Smooth muscle cell of the brain vasculature (primary cell): Measurements from ENCODE around the gene SELENON.
A peak's percentile ranks its signal among the peaks of the same experiment; 100 is the strongest.
"Not testable (repeated sequence)": the region's sequence is repeated elsewhere in the genome, so short reads cannot be mapped to it uniquely, and the experiment has no call there.

Source experiments
- DNase-seq: peaks from one replicate; pipeline ENCODE4 v3.0.0-alpha.2; 2012; ENCODE audit warnings: low read depth, low spot score

SELENON gene

DNA sequence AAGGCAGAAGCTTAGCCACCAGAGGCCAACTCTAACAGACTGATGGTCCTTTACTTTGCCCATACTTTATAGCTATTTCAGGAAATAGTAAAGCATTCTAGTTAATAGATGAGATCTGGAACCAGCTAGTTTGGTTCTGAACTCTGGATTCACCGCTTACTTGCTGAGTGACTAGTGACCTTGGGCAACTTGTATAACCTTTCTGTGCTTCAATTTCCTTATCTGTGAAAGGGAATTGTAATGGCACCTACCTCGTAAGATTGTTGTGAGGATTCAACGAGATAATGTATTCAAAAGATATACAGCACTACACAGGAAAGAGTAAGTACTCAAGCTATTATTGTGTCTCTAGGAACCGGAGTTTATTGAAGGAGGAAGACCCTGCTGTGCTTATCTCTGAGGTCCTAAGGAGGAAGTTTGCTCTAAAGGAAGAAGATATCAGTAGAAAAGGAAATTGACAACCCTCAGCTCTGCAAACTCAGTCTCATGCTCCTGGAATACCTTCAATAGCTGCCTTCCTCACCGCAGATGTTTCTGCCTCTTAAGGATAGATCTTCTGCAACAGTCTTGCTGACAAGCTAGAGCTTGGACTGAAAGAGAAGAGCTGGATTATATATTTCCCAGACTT, 31.7 kb downstream of the SELENON start:
- DNase-seq, result no peak

DNA sequence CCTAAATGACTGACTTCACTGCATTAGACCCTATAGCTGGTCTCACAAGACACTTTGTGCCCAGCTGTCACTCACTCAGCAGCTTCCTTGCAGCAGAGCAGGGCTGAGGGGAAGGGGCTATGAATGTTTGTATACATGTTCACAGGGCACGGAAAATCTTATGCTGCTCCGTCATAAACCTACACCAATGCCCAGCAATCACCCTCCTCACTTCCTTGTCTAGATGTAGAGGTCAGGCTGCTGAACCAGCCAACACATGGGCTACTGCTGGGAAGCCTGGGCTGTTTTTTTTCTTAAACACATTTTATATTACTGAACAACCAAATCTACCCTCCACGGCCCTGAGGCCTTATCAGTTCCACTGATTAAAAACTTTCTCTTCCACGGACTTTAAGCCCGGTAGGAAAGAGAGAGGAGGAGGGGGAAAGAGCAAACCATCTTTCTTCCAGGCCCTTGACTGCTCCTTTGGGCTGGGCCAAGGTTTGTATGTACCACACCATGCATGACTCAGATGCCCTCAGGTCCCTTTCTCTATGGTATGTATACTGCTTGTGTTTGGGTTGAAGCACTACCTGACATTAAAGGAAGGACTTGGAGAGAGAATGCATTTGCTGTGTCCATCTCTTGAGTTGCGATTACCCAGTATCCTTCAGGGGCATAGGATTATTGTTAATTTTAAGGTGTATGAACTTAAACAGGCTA, 32.5 kb downstream of the SELENON start:
- no peak for DNase-seq

DNA sequence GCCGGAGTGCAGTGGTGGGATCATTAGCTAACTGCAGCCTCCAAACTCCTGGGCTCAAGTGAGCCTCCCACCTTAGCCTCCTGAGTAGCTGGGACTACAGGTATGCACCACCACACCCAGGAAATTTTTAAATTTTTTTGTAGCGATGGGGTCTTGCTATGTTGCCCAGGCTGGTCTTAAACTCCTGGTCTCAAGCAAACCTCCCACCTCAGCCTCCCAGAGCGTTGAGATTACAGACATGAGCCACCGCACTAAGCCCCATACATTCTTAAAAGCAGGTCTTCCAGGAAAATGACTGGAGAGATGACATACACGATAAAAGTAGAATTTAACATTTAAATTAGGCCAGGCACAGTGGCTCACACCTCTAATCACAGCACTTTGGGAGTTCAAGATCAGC, 33.2 kb downstream of the SELENON start:
- DNase-seq, result no peak

GRCh38 chr1:25834894-25835293, 34.9 kb downstream of the SELENON start:
- DNase-seq, result no peak

GRCh38 chr1:25836695-25837094, 36.7 kb downstream of the SELENON start:
- DNase-seq, result peak; percentile 10

- DNase-seq, result no peak
Observed at GRCh38 chr1:25837262-25837875, 37.4 kb downstream of the SELENON start.

DNA sequence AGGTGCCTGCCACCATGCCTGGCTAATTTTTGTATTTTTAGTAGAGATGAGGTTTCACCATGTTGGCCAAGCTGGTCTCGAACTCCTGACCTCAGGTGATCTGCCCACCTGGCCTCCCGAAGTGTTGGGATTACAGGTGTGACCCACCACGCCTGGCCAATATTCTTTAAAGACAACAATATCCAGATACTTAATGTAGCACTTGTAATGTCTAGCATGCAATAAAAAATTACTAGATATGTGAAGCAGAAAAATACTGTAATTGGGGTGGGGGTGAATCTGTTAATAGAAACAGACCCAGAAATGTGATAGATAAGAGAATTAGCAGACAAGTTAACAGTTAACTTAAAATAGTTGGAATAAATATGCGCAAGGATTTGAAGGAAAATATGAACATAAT, 39.8 kb downstream of the SELENON start:
- DNase-seq, result not testable (repeated sequence)

DNA sequence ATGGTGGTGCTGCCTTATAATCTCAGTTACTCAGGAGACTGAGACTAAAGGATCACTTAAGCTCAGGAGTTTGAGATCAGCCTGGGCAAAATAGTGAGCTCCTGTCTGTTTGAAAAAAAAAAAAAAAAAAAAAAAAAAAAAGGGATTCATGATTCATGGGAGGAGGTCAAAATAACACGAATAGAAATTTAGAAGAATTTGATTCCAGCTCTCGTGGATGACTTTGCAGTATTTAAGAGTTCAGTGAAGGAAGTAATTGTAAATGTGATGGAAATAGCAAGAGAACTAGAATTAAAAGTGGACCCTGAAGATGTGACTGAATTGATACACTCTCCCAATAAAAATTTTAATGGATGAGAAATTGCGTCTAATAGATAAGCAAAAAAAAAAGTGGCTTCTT, 43.5 kb downstream of the SELENON start:
- no peak for DNase-seq

- DNase-seq, result no peak
Observed at GRCh38 chr1:25844536-25845337, 44.7 kb downstream of the SELENON start.

DNA sequence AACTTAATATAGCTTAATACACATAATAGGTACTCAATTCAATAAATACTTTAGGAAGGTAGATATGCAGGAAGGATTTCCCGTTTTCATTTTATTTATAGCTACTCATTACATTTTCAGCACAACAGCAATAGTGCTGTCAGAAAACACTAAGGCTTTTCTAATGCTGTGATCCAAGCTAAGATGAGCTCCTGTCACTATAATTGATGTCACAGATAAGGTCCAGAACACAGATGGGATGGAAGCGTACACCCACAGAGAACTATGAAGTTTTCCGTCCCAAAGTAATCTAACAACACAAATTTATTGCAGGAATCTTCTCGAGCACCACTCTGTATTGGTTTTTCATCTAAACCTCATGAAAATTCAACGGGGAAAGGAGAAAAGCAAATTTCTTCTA, 45.7 kb downstream of the SELENON start:
- no peak for DNase-seq

DNA sequence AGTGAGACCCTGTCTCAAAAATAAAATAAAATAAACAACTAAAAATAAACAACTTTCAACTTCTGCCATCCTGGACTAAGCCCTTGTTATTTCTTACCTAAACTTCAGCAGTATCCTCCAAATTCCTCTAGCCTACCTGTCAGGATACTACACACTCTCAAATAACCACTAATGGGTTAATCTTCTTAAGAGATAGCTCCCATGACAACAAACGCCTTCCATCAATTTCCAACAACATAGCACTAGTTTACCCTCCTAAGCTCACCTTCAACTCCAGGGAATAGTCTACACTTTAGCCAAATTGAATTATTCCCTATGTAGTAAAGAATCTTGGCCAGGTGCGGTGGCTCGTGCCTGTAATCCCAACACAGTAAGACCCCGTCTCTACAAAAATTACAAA, 47.9 kb downstream of the SELENON start:
- DNase-seq, result no peak

GRCh38 chr1:25848531-25848930, 48.5 kb downstream of the SELENON start:
- no peak for DNase-seq

DNA sequence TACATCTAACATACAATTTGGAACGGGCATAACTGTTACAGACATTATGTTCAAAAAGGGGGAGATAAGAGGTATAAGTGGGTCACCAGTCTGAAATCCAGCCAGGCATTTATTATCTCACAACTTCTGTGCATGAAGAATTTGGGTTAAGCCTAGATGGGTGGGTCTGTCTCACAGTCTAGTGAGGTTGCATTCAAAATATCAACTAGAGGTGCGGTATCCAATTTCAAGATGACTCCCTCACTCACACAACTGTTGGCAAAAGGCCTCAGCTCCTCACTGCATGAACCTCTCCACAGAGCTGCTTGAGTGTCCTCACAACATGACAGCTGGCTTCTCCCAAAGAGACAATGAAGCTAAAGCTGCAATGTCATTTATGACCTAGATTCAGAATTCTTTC, 54.6 kb downstream of the SELENON start:
- DNase-seq, result no peak

- no peak for DNase-seq
Observed at GRCh38 chr1:25856856-25857255, 56.9 kb downstream of the SELENON start.

DNA sequence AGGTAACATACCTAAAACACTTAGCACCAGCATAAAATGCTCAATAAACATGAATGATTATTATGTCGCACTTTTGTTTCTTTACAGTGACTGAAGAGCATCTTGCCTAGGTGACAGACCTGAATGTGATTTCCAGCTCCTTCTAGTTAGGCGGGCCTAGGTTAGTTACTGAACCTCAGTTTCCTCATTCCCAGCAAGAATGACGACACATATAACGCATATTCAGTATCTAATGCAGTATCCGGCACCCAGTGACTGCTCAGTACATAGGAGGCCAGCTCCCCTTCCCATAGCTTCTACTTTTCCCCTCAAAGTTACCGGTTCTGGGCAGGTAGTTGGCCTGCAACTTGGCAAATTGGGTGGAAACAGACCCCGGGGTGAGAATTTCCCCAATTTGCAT, 58.5 kb downstream of the SELENON start:
- DNase-seq, result no peak

DNA sequence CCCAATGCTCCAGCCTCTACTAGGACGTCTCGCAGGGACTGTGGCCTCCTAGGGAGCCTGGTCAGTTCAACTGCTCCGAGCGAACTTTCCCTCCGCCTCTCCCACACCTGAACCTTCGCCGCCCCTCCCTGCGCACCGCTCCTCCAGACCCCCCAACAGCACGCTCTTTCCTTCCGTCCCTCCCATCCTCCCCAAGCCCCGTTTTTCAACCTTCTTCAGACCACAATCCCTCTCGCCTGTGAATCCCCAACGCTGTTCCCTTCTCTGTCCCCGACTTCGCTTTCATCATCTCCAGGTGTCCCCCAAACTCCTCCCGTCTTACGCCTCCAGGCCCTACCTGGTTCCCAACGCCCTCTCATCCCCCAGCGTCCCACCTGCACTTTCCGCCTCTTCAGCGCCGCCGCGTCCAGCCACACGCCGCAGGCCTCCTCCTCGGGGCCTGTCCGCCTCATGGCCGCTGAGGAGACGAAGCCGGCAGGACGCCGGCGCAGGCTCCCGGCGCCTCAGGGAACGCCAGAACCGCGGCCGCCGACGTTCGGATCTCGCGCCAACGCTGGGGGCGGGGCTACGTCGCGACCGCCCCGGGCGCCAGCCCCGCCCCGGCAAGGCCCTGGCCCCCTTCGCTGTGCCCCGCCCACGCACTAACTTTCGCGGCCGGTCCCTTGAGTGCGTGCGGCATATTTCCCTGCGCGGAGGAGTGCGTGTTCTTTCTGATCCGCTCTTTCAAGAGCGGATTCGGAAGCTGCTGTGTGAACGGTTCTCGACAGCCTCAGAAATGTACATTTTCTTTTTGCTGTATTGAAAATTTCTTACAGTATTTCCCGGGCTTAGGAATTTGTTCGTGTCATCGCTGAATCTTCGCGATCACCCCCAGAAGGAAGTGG, 59.2 kb downstream of the SELENON start, which contains the start of gene AUNIP:
Gene AUNIP (minus strand): TSS at position 552 of the 884 bp plus-strand sequence. CDS start 100 bp downstream, at position 452.
- peak; percentile 47 for DNase-seq

GRCh38 chr1:25861316-25862286, 61.6 kb downstream of the SELENON start:
- DNase-seq, result no peak

- no peak for DNase-seq
Observed at GRCh38 chr1:25862785-25863485, 62.9 kb downstream of the SELENON start.
